Measurements from ENCODE around the gene DERL2. TPM values are rescaled to one million over a fixed set of nuclear protein-coding genes. Genes with fewer than 3 reads are reported as not detected.
A peak's percentile ranks its signal among the peaks of the same experiment; 100 is the strongest.

DERL2 gene
- total and polyA plus RNA-seq, 7 experiments from 2014 or later = 50.2 to 84.4 (median 72.0) TPM

- CTCF ChIA-PET = interaction anchor here (0.6 to 0.7 kb wide), 2 partner anchors 55 to 138 kb away, joined by 3 read pairs; no protein-coding TSS in a partner anchor
- Histone ChIP-seq H3K27ac (ENCODE audit: low read depth, low read length) (peak overlapping the region; percentile 69), H3K36me3 (ENCODE audit: control insufficient read depth in 2 of 3, insufficient read depth in 3 of 3, low read length in 3 of 3) (peaks cover 0 to 18% (median 0%) of the 10 kb centered on the region in 3 experiments), H3K4me3 (ENCODE audit: low read length) (peak overlapping the region; percentile 45), H3K4me1 (ENCODE audit: control insufficient read depth in 2 of 2, insufficient read depth in 2 of 2, low read length in 2 of 2) (peaks cover 0 to 6% of the 10 kb centered on the region in 2 donors), H3K27me3 (ENCODE audit: control insufficient read depth in 2 of 2, insufficient read depth in 2 of 2, low read length in 2 of 2) (no peaks in the 10 kb centered on the region), H3K9me3 (ENCODE audit: control insufficient read depth in 2 of 3, low read length in 3 of 3) (no peaks in the 10 kb centered on the region)
- Mint-ChIP-seq H3K27ac (peak overlapping the region in 6 of 9 donors; percentile 15 to 89 (median 84)), H3K27me3 (peaks cover 0 to 9% (median 0%) of the 10 kb centered on the region in 5 donors), H3K4me3 (peak overlapping the region in 9 of 10 donors; percentile 91 to 99 (median 97)), H3K4me1 (peaks cover 7 to 30% (median 24%) of the 10 kb centered on the region in 7 donors), H3K36me3 (peaks cover 7 to 26% (median 12%) of the 10 kb centered on the region in 5 donors), H3K9me3 (peaks cover 0 to 2% (median 0%) of the 10 kb centered on the region in 11 donors)
- POLR2A ChIA-PET = interaction anchor here (0.6 to 2.7 kb wide), 5 partner anchors 7 to 13 kb away, joined by 3 to 34 read pairs (median 6); partner anchors contain the start of genes DERL2 and MIS12
- intact Hi-C loops (cut with micrococcal nuclease) = loop anchor here in 1 of 2 donors (5.0 kb wide), 2 partner anchors 83 to 1143 kb away; partner anchors contain the start of genes KIAA0753, NLRP1 and TXNDC17
- ATAC-seq (no peak), DNase-seq (no peak)
These were observed 13.7 kb upstream of the DERL2 start for GRCh38 chr17:5499476-5500231.

- H3K4me3 ChIP-seq (ENCODE audit: low read length) = no peak overlapping the region
- peaks cover 1 to 6% of the 10 kb centered on the region in 2 donors for H3K4me1 ChIP-seq (ENCODE audit: control insufficient read depth in 2 of 2, insufficient read depth in 2 of 2, low read length in 2 of 2)
- DNase-seq (no peak), ATAC-seq (no peak)
- Mint-ChIP-seq H3K36me3 (peaks cover 0 to 27% (median 15%) of the 10 kb centered on the region in 5 donors), H3K27ac (peak overlapping the region in 1 of 9 donors; percentile 37), H3K9me3 (peaks cover 0 to 2% (median 0%) of the 10 kb centered on the region in 11 donors), H3K27me3 (peaks cover 0 to 7% (median 0%) of the 10 kb centered on the region in 5 donors), H3K4me3 (no peak overlapping the region), H3K4me1 (peaks cover 6 to 18% (median 13%) of the 10 kb centered on the region in 7 donors)
- H3K9me3 ChIP-seq (ENCODE audit: control insufficient read depth in 2 of 3, low read length in 3 of 3) = no peaks in the 10 kb centered on the region
- H3K36me3 ChIP-seq (ENCODE audit: control insufficient read depth in 2 of 3, insufficient read depth in 3 of 3, low read length in 3 of 3) = peaks cover 13 to 24% (median 14%) of the 10 kb centered on the region in 3 experiments
- no peak overlapping the region for H3K27ac ChIP-seq (ENCODE audit: low read depth, low read length)
- POLR2A ChIA-PET = interaction anchor here (0.6 kb wide), 1 partner anchor 11 kb away, joined by 3 read pairs; no protein-coding TSS in a partner anchor
- no peaks in the 10 kb centered on the region for H3K27me3 ChIP-seq (ENCODE audit: control insufficient read depth in 2 of 2, insufficient read depth in 2 of 2, low read length in 2 of 2)
- CTCF ChIA-PET = no interaction called here
- intact Hi-C loops (cut with micrococcal nuclease) = no loop called here
These were observed 7.0 kb upstream of the DERL2 start for GRCh38 chr17:5492970-5493369.

- Histone ChIP-seq H3K27ac (ENCODE audit: low read depth, low read length) (peak overlapping the region; percentile 89), H3K9me3 (ENCODE audit: control insufficient read depth in 2 of 3, low read length in 3 of 3) (no peaks in the 10 kb centered on the region), H3K36me3 (ENCODE audit: control insufficient read depth in 2 of 3, insufficient read depth in 3 of 3, low read length in 3 of 3) (peaks cover 13 to 41% (median 16%) of the 10 kb centered on the region in 3 experiments), H3K27me3 (ENCODE audit: control insufficient read depth in 2 of 2, insufficient read depth in 2 of 2, low read length in 2 of 2) (no peaks in the 10 kb centered on the region), H3K4me3 (ENCODE audit: low read length) (no peak overlapping the region), H3K4me1 (ENCODE audit: control insufficient read depth in 2 of 2, insufficient read depth in 2 of 2, low read length in 2 of 2) (peaks cover 21 to 28% of the 10 kb centered on the region in 2 donors)
- Mint-ChIP-seq H3K36me3 (peaks cover 0 to 39% (median 19%) of the 10 kb centered on the region in 5 donors), H3K4me1 (peaks cover 18 to 56% (median 46%) of the 10 kb centered on the region in 7 donors), H3K9me3 (peaks cover 0 to 2% (median 0%) of the 10 kb centered on the region in 11 donors), H3K27ac (peak overlapping the region in 4 of 9 donors; percentile 79 to 99 (median 97)), H3K27me3 (no peaks in the 10 kb centered on the region), H3K4me3 (peak overlapping the region in 3 of 10 donors; percentile 89 to 97 (median 92))
- no peak for DNase-seq
- no peak for ATAC-seq
- intact Hi-C loops (cut with micrococcal nuclease) = loop anchor here (5.0 kb wide), 3 partner anchors 1121 to 1226 kb away; partner anchors contain the start of genes C17orf100 (in 2 of the 2), MED31 (in 2 of the 2), ANKFY1 (in 1 of the 2) and UBE2G1 (in 1 of the 2)
- ChIA-PET POLR2A (interaction anchor here (1.8 to 4.9 kb wide), 2 partner anchors 12 to 19 kb away, joined by 6 to 61 read pairs; partner anchors contain the start of gene DHX33), CTCF (no interaction called here)
These were observed 2.8 kb upstream of the DERL2 start for GRCh38 chr17:5488752-5489151.

- H3K9me3 ChIP-seq (ENCODE audit: control insufficient read depth in 2 of 3, low read length in 3 of 3) = no peaks in the 10 kb centered on the region
- peak within 1 kb of the TSS; percentile 98 for H3K27ac ChIP-seq (ENCODE audit: low read depth, low read length)
- H3K4me3 Mint-ChIP-seq = peak within 1 kb of the TSS; percentile 88 to 97 (median 94)
- intact Hi-C loops (cut with micrococcal nuclease) = loop anchor here (1.0 to 5.0 kb wide), 13 partner anchors 15 to 1528 kb away; partner anchors contain the start of genes C17orf100 (in 2 of the 2), C1QBP (in 2 of the 2), MED31 (in 2 of the 2) and NLRP1 (in 2 of the 2)
- ATAC-seq (peak; percentile 93), DNase-seq (peak; percentile 78 to 100 (median 97))
- POLR2A ChIA-PET = interaction anchor here (0.7 to 4.9 kb wide), 15 partner anchors 9 to 245 kb away, joined by 3 to 61 read pairs (median 5); partner anchors contain the start of genes C1QBP, DHX33, NLRP1 and NUP88
- H3K4me1 Mint-ChIP-seq = peaks cover 22 to 77% (median 66%) of the 10 kb centered on the region in 7 donors
- H3K9me3 Mint-ChIP-seq = no peaks in the 10 kb centered on the region
- H3K27me3 ChIP-seq (ENCODE audit: control insufficient read depth in 2 of 2, insufficient read depth in 2 of 2, low read length in 2 of 2) = no peaks in the 10 kb centered on the region
- peaks cover 0 to 41% (median 15%) of the 10 kb centered on the region in 5 donors for H3K36me3 Mint-ChIP-seq
- CTCF ChIA-PET = interaction anchor here (1.7 kb wide), 1 partner anchor 12 kb away, joined by 5 read pairs; no protein-coding TSS in a partner anchor
- H3K27me3 Mint-ChIP-seq = no peaks in the 10 kb centered on the region
- H3K27ac Mint-ChIP-seq = peak within 1 kb of the TSS; percentile 95 to 99 (median 98)
- peak within 1 kb of the TSS; percentile 94 for H3K4me3 ChIP-seq (ENCODE audit: low read length)
- peaks cover 18 to 54% (median 23%) of the 10 kb centered on the region in 3 experiments for H3K36me3 ChIP-seq (ENCODE audit: control insufficient read depth in 2 of 3, insufficient read depth in 3 of 3, low read length in 3 of 3)
- peaks cover 21 to 28% of the 10 kb centered on the region in 2 donors for H3K4me1 ChIP-seq (ENCODE audit: control insufficient read depth in 2 of 2, insufficient read depth in 2 of 2, low read length in 2 of 2)
These were observed 487 bp upstream of the DERL2 start, which contains the start of gene MIS12 for GRCh38 chr17:5486206-5487124. Gene MIS12, plus strand, starts transcription at chr17:5486566. Its CDS starts 2,297 bp downstream, at chr17:5488863.

GRCh38 chr17:5481451-5481850 is 4.5 kb downstream of the DERL2 start:
- no peak for DNase-seq
- Histone ChIP-seq H3K4me3 (ENCODE audit: low read length) (no peak overlapping the region), H3K4me1 (ENCODE audit: control insufficient read depth in 2 of 2, insufficient read depth in 2 of 2, low read length in 2 of 2) (peaks cover 9 to 13% of the 10 kb centered on the region in 2 donors), H3K27me3 (ENCODE audit: control insufficient read depth in 2 of 2, insufficient read depth in 2 of 2, low read length in 2 of 2) (no peaks in the 10 kb centered on the region), H3K36me3 (ENCODE audit: control insufficient read depth in 2 of 3, insufficient read depth in 3 of 3, low read length in 3 of 3) (peaks cover 24 to 73% (median 38%) of the 10 kb centered on the region in 3 experiments), H3K27ac (ENCODE audit: low read depth, low read length) (no peak overlapping the region), H3K9me3 (ENCODE audit: control insufficient read depth in 2 of 3, low read length in 3 of 3) (no peaks in the 10 kb centered on the region)
- CTCF ChIA-PET = no interaction called here
- Mint-ChIP-seq H3K36me3 (peaks cover 0 to 55% (median 24%) of the 10 kb centered on the region in 5 donors), H3K4me1 (peaks cover 14 to 71% (median 66%) of the 10 kb centered on the region in 7 donors), H3K27ac (no peak overlapping the region), H3K9me3 (no peaks in the 10 kb centered on the region), H3K4me3 (peak overlapping the region in 2 of 10 donors; percentile 12 to 19), H3K27me3 (no peaks in the 10 kb centered on the region)
- ATAC-seq = no peak
- POLR2A ChIA-PET = no interaction called here
- intact Hi-C loops (cut with micrococcal nuclease) = no loop called here
